Activated T-helper 2 cell treated with anti-CD3 and anti-CD28 coated beads, Interferon-gamma antibody, Interleukin-2, Interleukin-4, amounts not matched to agents 10 μg/mL and 5 μg/mL and 100 μg/mL, durations not matched to agents 14 hours and 24 hours and 36 hours (primary cell): ENCODE measurements around the gene NUDT21. TPM values are rescaled to one million over a fixed set of nuclear protein-coding genes. Genes with fewer than 3 reads are reported as not detected.
A peak's percentile ranks its signal among the peaks of the same experiment; 100 is the strongest.

Experiments used
- DNase-seq: peaks from one replicate; pipeline ENCODE4 v3.0.0; 2021; ENCODE audit warnings: low spot score
- H3K27ac Mint-ChIP-seq: one replicate; pipeline ENCODE4 v1.8.0; 2021; ENCODE audit warnings: mixed read lengths
- H3K27me3 Mint-ChIP-seq: one replicate; pipeline ENCODE4 v1.8.0; 2021; ENCODE audit warnings: low read depth, mixed read lengths
- H3K36me3 Mint-ChIP-seq: one replicate; pipeline ENCODE4 v1.8.0; 2021; ENCODE audit warnings: low read depth, mixed read lengths
- H3K4me1 Mint-ChIP-seq: one replicate; pipeline ENCODE4 v1.8.0; 2021; ENCODE audit warnings: low read depth, mixed read lengths
- H3K4me3 Mint-ChIP-seq: one replicate; pipeline ENCODE4 v1.8.0; 2021; ENCODE audit warnings: low read depth, mild to moderate bottlenecking, moderate library complexity, mixed read lengths
- H3K9me3 Mint-ChIP-seq: one replicate; pipeline ENCODE4 v1.8.0; 2021; ENCODE audit warnings: mixed read lengths
- intact Hi-C: fragments of 100-400 bp; cut with micrococcal nuclease; formaldehyde crosslinking; loops from one replicate; pipeline ENCODE4 v1.15.1; 2023
- total RNA-seq: library from RNA; stranded (reverse); gene quantifications from 2 replicates; pipeline ENCODE4 v1.2.3, GENCODE V29; 2022

The NUDT21 gene
- total RNA-seq, 1 donor from 2014 or later = 313 TPM

DNA sequence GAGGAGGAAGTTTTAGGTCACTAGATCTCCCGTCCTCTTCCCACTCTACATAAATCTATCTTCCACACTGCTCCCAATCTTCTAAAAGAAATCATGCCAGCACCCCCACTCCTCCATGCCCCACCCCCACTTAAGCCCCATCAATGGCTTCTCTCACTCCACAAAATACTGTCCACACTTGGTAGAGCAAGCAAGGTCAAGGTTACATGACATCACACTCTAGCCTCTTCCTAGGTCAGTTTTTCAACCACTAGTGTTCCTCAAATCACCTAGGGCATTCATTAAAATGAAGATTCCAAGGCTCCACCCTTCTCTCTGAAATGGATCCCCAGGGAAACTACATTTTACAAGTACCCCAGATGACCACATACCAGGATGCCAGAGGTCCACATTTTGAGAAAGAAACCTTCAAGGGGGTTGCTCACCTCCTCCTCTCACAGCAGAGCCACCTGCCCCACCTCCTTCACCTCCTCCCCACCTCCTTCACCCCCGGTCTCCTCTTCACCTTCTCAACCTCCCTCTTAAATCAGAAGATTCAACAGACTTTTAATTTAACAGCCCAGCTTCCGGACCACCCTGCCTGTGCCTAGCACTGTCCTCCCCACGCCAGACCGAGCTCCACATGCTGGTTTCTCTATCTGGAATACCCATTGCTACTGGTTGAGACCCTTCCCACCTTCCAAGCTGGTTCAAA, 29.0 kb downstream of the NUDT21 start:
- Mint-ChIP-seq H3K4me3 (no peak overlapping the region), H3K9me3 (no peaks in the 10 kb centered on the region), H3K27ac (no peak overlapping the region), H3K27me3 (no peaks in the 10 kb centered on the region), H3K4me1 (peaks cover 40% of the 10 kb centered on the region), H3K36me3 (no peaks in the 10 kb centered on the region)
- intact Hi-C loops = no loop called here
- no peak for DNase-seq

- DNase-seq = no peak
- Mint-ChIP-seq H3K36me3 (no peaks in the 10 kb centered on the region), H3K27me3 (no peaks in the 10 kb centered on the region), H3K4me1 (peaks cover 40% of the 10 kb centered on the region), H3K9me3 (no peaks in the 10 kb centered on the region), H3K27ac (peak overlapping the region; percentile 35), H3K4me3 (no peak overlapping the region)
- intact Hi-C loops = no loop called here
Measured at GRCh38 chr16:56421313-56421712, 29.8 kb downstream of the NUDT21 start.

GRCh38 chr16:56420613-56421012, 30.5 kb downstream of the NUDT21 start:
- Mint-ChIP-seq H3K27ac (no peak overlapping the region), H3K4me1 (peaks cover 38% of the 10 kb centered on the region), H3K27me3 (no peaks in the 10 kb centered on the region), H3K4me3 (no peak overlapping the region), H3K9me3 (no peaks in the 10 kb centered on the region), H3K36me3 (peaks cover 4% of the 10 kb centered on the region)
- DNase-seq = no peak
- intact Hi-C loops = no loop called here

- H3K36me3 Mint-ChIP-seq = peaks cover 7% of the 10 kb centered on the region
- no peaks in the 10 kb centered on the region for H3K27me3 Mint-ChIP-seq
- no peak overlapping the region for H3K4me3 Mint-ChIP-seq
- no peak for DNase-seq
- no peaks in the 10 kb centered on the region for H3K9me3 Mint-ChIP-seq
- intact Hi-C loops = no loop called here
- no peak overlapping the region for H3K27ac Mint-ChIP-seq
- peaks cover 42% of the 10 kb centered on the region for H3K4me1 Mint-ChIP-seq
Measured at GRCh38 chr16:56419740-56420548, 31.2 kb downstream of the NUDT21 start.

- intact Hi-C loops = no loop called here
- Mint-ChIP-seq H3K27ac (no peak overlapping the region), H3K4me3 (no peak overlapping the region), H3K4me1 (peaks cover 19% of the 10 kb centered on the region), H3K36me3 (peaks cover 19% of the 10 kb centered on the region), H3K27me3 (no peaks in the 10 kb centered on the region), H3K9me3 (no peaks in the 10 kb centered on the region)
- no peak for DNase-seq
Measured at GRCh38 chr16:56417138-56417537, 34.0 kb downstream of the NUDT21 start.

DNA sequence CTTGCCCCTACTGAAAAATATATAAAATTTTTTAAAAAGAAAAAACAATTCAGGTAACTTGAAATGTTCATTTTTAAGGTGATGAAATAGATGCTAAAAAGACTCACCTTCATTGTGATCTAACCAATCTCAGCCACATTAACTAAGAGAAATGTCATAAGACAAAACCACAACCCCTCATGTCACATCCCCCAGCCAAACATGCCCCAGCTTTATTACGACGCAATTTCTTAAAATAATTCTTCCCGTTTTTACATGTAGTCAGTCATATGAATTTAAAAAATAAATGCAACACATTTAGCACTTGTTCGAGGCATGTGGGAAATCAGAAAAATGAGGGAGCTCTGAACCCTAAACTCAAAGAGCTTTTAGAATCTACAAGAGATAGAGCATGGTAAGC, 35.3 kb downstream of the NUDT21 start:
- H3K36me3 Mint-ChIP-seq = peaks cover 28% of the 10 kb centered on the region
- no peaks in the 10 kb centered on the region for H3K27me3 Mint-ChIP-seq
- DNase-seq = no peak
- intact Hi-C loops = no loop called here
- no peak overlapping the region for H3K27ac Mint-ChIP-seq
- peaks cover 12% of the 10 kb centered on the region for H3K4me1 Mint-ChIP-seq
- no peak overlapping the region for H3K4me3 Mint-ChIP-seq
- no peaks in the 10 kb centered on the region for H3K9me3 Mint-ChIP-seq

DNA sequence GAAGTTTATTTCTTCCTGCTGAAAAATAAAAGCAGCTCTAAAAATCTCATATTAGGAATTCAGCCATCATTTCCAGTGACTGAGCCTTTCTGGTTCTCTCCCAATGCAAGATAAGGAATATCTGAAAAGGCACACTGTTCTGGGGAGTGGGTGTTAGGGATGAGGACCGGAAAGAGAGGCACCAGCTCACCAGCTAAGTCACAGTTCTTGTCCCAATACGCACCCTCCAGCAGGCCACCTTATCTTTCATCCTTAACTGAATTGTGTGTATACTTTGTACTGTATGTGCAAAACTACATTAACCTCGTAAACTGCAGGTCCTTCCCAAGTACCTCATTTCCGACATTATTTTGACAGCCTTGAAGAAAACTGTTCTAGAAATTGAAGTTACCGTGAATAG, 36.8 kb downstream of the NUDT21 start:
- Mint-ChIP-seq H3K27ac (no peak overlapping the region), H3K27me3 (no peaks in the 10 kb centered on the region), H3K36me3 (peaks cover 32% of the 10 kb centered on the region), H3K4me1 (peaks cover 7% of the 10 kb centered on the region), H3K4me3 (no peak overlapping the region), H3K9me3 (no peaks in the 10 kb centered on the region)
- intact Hi-C loops = no loop called here
- no peak for DNase-seq

GRCh38 chr16:56413381-56413780, 37.8 kb downstream of the NUDT21 start:
- Mint-ChIP-seq H3K27me3 (no peaks in the 10 kb centered on the region), H3K4me1 (peaks cover 7% of the 10 kb centered on the region), H3K27ac (no peak overlapping the region), H3K9me3 (no peaks in the 10 kb centered on the region), H3K36me3 (peaks cover 41% of the 10 kb centered on the region), H3K4me3 (no peak overlapping the region)
- intact Hi-C loops = no loop called here
- DNase-seq = no peak

DNA sequence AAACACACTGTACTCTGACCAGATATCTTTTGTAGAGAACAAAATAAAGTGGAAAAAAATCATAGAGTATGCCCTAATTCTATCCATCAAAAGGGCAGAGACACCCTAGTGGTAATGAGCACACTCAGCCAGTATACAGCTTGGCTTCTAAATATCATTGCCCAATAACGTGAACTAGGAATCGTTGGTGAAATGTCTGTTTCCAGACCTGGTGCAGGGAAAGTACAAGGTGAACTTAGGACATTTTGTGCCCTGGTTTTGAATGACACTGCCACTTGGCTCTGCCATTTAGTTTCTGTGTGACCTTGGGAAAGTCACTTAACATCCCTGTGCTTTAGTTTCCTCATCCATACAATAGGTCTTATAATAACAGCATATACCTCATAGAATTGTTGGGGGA, 39.5 kb downstream of the NUDT21 start:
- intact Hi-C loops = no loop called here
- Mint-ChIP-seq H3K4me1 (peaks cover 7% of the 10 kb centered on the region), H3K27me3 (no peaks in the 10 kb centered on the region), H3K4me3 (no peak overlapping the region), H3K9me3 (no peaks in the 10 kb centered on the region), H3K36me3 (peaks cover 48% of the 10 kb centered on the region), H3K27ac (no peak overlapping the region)
- DNase-seq = no peak

GRCh38 chr16:56411123-56411522, 40.0 kb downstream of the NUDT21 start:
- Mint-ChIP-seq H3K9me3 (no peaks in the 10 kb centered on the region), H3K4me3 (no peak overlapping the region), H3K36me3 (peaks cover 48% of the 10 kb centered on the region), H3K27ac (no peak overlapping the region), H3K4me1 (peaks cover 7% of the 10 kb centered on the region), H3K27me3 (no peaks in the 10 kb centered on the region)
- DNase-seq = no peak
- intact Hi-C loops = no loop called here

DNA sequence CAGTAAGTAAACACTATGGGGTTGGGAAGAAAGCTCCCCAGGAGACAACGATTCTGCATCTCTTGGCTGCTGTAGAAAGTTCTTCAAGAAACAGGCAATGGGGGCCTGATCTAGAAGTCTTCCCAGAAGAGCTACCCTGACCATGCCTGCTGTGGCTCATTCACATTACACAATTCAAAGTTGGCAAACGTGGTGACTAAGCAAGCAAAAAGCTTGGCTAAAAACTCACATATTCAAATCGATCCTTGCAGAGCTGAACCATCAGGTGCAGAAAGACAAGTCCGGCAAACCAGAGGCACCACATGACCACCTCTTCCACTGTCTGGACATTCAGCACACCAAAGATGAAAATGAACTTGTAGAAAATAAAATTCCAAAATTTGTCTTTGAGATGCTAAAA, 41.9 kb downstream of the NUDT21 start:
- Mint-ChIP-seq H3K27me3 (no peaks in the 10 kb centered on the region), H3K9me3 (no peaks in the 10 kb centered on the region), H3K4me1 (no peaks in the 10 kb centered on the region), H3K27ac (no peak overlapping the region), H3K4me3 (no peak overlapping the region), H3K36me3 (peaks cover 54% of the 10 kb centered on the region)
- intact Hi-C loops = no loop called here
- no peak for DNase-seq

- no peak for DNase-seq
- Mint-ChIP-seq H3K4me1 (no peaks in the 10 kb centered on the region), H3K36me3 (peaks cover 48% of the 10 kb centered on the region), H3K27me3 (no peaks in the 10 kb centered on the region), H3K27ac (peak overlapping the region; percentile 28), H3K4me3 (no peak overlapping the region), H3K9me3 (no peaks in the 10 kb centered on the region)
- intact Hi-C loops = no loop called here
Measured at GRCh38 chr16:56408379-56409098, 42.6 kb downstream of the NUDT21 start.
